K562 treated with DMSO at 1 percent for 12 hours (cell line): Measurements from ENCODE around the gene IRX3. TPM values are rescaled to one million over a fixed set of nuclear protein-coding genes. Genes with fewer than 3 reads are reported as not detected.

ENCODE experiments used
- total RNA-seq: library from RNA; unstranded; fragments of 300-600 nt; gene quantifications from 2 replicates; pipeline ENCODE4 v1.2.3, GENCODE V29; 2022; ENCODE audit not compliant: insufficient read depth

IRX3 gene
- total RNA-seq, result not detected in 2 replicates

DNA sequence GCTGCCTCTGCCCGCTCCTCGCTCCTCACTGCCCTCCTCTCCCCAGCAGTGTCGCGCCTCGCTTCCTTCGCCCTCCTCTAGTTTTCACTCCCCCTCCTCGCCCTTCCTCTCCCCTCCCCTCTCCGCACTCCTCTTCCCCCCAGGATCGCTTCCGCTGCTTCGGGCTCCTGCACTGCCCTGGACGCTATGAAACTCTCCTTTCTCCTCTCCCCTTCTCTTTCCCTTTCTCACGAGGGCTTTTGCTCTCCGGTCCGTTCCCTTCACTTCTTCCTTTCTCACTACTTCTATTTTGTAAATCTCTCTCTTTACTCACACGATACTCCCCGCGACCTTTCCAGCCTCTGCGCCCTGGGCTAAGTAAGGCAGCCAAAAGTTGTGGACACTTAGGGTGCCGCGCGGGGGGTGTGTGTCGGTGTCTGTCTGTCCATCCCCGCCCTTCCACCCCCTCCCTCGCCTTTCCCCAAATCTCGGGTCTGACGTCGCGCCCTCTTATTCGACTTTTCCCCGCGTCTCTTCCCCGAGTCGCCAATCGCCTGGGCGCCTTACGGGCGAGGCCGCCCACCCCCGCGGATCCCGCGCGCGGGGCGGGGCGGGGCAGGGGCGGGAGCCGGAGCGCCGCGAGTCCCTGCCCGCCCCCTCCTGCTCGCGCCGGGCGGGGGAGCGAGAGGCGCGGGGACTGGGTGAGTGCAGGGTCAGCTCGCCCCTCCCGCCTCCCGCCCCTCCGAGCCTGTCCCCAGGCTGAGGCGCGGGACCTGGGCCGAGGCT, at the start of gene IRX3:
TSS of gene IRX3 (minus strand) at position 422 of the 765 bp plus-strand sequence. CDS start 737 bp downstream, outside the sequence.

